Measurements from ENCODE around the gene ELOVL5.

ELOVL5 gene

GRCh38 chr6:53326372-53327016 lies 22.3 kb downstream of the ELOVL5 start:
- TF ChIP-seq GATA2 (IDR thresholded peaks at IDR 0.05; ENCODE audit: low read depth, low read length), result no peak
- no peak for TF ChIP-seq GATA3 (IDR thresholded peaks at IDR 0.05; ENCODE audit: low read depth, low read length)

- TF ChIP-seq GATA2 (IDR thresholded peaks at IDR 0.05; ENCODE audit: low read depth, low read length), result no peak
- no peak for TF ChIP-seq GATA3 (IDR thresholded peaks at IDR 0.05; ENCODE audit: low read depth, low read length)
These were observed 23.0 kb downstream of the ELOVL5 start for GRCh38 chr6:53325785-53326184.

GRCh38 chr6:53322188-53323029 lies 26.3 kb downstream of the ELOVL5 start:
- TF ChIP-seq GATA3 (IDR thresholded peaks at IDR 0.05; ENCODE audit: low read depth, low read length) (no peak), GATA2 (IDR thresholded peaks at IDR 0.05; ENCODE audit: low read depth, low read length) (no peak)

GRCh38 chr6:53321701-53322100 lies 27.0 kb downstream of the ELOVL5 start:
- no peak for TF ChIP-seq GATA2 (IDR thresholded peaks at IDR 0.05; ENCODE audit: low read depth, low read length)
- TF ChIP-seq GATA3 (IDR thresholded peaks at IDR 0.05; ENCODE audit: low read depth, low read length), result no peak

GRCh38 chr6:53320964-53321363 lies 27.8 kb downstream of the ELOVL5 start:
- TF ChIP-seq GATA3 (IDR thresholded peaks at IDR 0.05; ENCODE audit: low read depth, low read length) (no peak), GATA2 (IDR thresholded peaks at IDR 0.05; ENCODE audit: low read depth, low read length) (no peak)

GRCh38 chr6:53318429-53318828 lies 30.3 kb downstream of the ELOVL5 start:
- no peak for TF ChIP-seq GATA3 (IDR thresholded peaks at IDR 0.05; ENCODE audit: low read depth, low read length)
- TF ChIP-seq GATA2 (IDR thresholded peaks at IDR 0.05; ENCODE audit: low read depth, low read length), result no peak

- no peak for TF ChIP-seq GATA3 (IDR thresholded peaks at IDR 0.05; ENCODE audit: low read depth, low read length)
- TF ChIP-seq GATA2 (IDR thresholded peaks at IDR 0.05; ENCODE audit: low read depth, low read length), result no peak
These were observed 30.9 kb downstream of the ELOVL5 start for GRCh38 chr6:53317861-53318260.

- TF ChIP-seq GATA3 (IDR thresholded peaks at IDR 0.05; ENCODE audit: low read depth, low read length), result no peak
- no peak for TF ChIP-seq GATA2 (IDR thresholded peaks at IDR 0.05; ENCODE audit: low read depth, low read length)
These were observed 32.6 kb downstream of the ELOVL5 start for GRCh38 chr6:53316142-53316541.

GRCh38 chr6:53315086-53315724 lies 33.5 kb downstream of the ELOVL5 start:
- TF ChIP-seq GATA3 (IDR thresholded peaks at IDR 0.05; ENCODE audit: low read depth, low read length) (no peak), GATA2 (IDR thresholded peaks at IDR 0.05; ENCODE audit: low read depth, low read length) (no peak)

- TF ChIP-seq GATA2 (IDR thresholded peaks at IDR 0.05; ENCODE audit: low read depth, low read length), result no peak
- no peak for TF ChIP-seq GATA3 (IDR thresholded peaks at IDR 0.05; ENCODE audit: low read depth, low read length)
These were observed 34.9 kb downstream of the ELOVL5 start for GRCh38 chr6:53313784-53314400.

- TF ChIP-seq GATA2 (IDR thresholded peaks at IDR 0.05; ENCODE audit: low read depth, low read length) (no peak), GATA3 (IDR thresholded peaks at IDR 0.05; ENCODE audit: low read depth, low read length) (peak; percentile 7; the same call in 1 of the 2 replicates)
These were observed 36.4 kb downstream of the ELOVL5 start for GRCh38 chr6:53312355-53312754.

GRCh38 chr6:53311586-53311935 lies 37.2 kb downstream of the ELOVL5 start:
- TF ChIP-seq GATA2 (IDR thresholded peaks at IDR 0.05; ENCODE audit: low read depth, low read length) (no peak), GATA3 (IDR thresholded peaks at IDR 0.05; ENCODE audit: low read depth, low read length) (no peak)

GRCh38 chr6:53310771-53311585 lies 37.8 kb downstream of the ELOVL5 start:
- TF ChIP-seq GATA3 (IDR thresholded peaks at IDR 0.05; ENCODE audit: low read depth, low read length) (no peak), GATA2 (IDR thresholded peaks at IDR 0.05; ENCODE audit: low read depth, low read length) (no peak)

Data from SH-SY5Y (cell line).